Neural progenitor cell (in vitro differentiated cells): ENCODE measurements around the gene COL11A2. TPM values are rescaled to one million over a fixed set of nuclear protein-coding genes. Genes with fewer than 3 reads are reported as not detected.
A peak's percentile ranks its signal among the peaks of the same experiment; 100 is the strongest.

Source experiments
- DNase-seq: peaks from one replicate; pipeline ENCODE4 v3.0.0-alpha.2; 2016; ENCODE audit warnings: low spot score
- H2AFZ ChIP-seq: fragments of 200-600 bp; sonication (generic); replicated peaks from 2 replicates; pipeline ENCODE4 v1.6.1; 2016; ENCODE audit warnings: antibody characterized with exemption
- H3F3A ChIP-seq: fragments of 200-600 bp; sonication (generic); 2 replicates; pipeline ENCODE4 v1.6.1; 2016; ENCODE audit warnings: antibody characterized with exemption, low read depth
- H3K27ac ChIP-seq: fragments of 200-600 bp; sonication (generic); 2 replicates; pipeline ENCODE4 v1.5.1; 2016; ENCODE audit warnings: mild to moderate bottlenecking
- H3K27me3 ChIP-seq: fragments of 200-600 bp; sonication (generic); 2 replicates; pipeline ENCODE4 v1.6.1; 2016; ENCODE audit warnings: mild to moderate bottlenecking, moderate library complexity
- H3K36me3 ChIP-seq: fragments of 200-600 bp; sonication (generic); 2 replicates; pipeline ENCODE4 v1.5.1; 2016
- H3K4me1 ChIP-seq: fragments of 200-600 bp; sonication (generic); 2 replicates; pipeline ENCODE4 v1.6.1; 2016; ENCODE audit warnings: mixed run types
- H3K4me2 ChIP-seq: fragments of 200-600 bp; sonication (generic); 2 replicates; pipeline ENCODE4 v1.6.1; 2016
- H3K4me3 ChIP-seq: fragments of 200-600 bp; sonication (generic); 2 replicates; pipeline ENCODE4 v1.5.1; 2016
- H3K79me2 ChIP-seq: fragments of 200-600 bp; sonication (generic); 2 replicates; pipeline ENCODE4 v1.6.1; 2016; ENCODE audit warnings: low read depth
- H3K9ac ChIP-seq: fragments of 200-600 bp; sonication (generic); 2 replicates; pipeline ENCODE4 v1.6.1; 2016
- H3K9me3 ChIP-seq: fragments of 200-600 bp; sonication (generic); 2 replicates; pipeline ENCODE4 v1.5.1; 2016; ENCODE audit warnings: low read depth
- H4K20me1 ChIP-seq: fragments of 200-600 bp; sonication (generic); 2 replicates; pipeline ENCODE4 v1.6.1; 2016; ENCODE audit warnings: low read depth
- H3K27ac Mint-ChIP-seq: 3 replicates; pipeline ENCODE4 v1.8.0; 2021; ENCODE audit warnings: mixed read lengths
- H3K27me3 Mint-ChIP-seq: 2 replicates; pipeline ENCODE4 v1.8.0; 2022; ENCODE audit warnings: low read depth, mild to moderate bottlenecking, inconsistent platforms, moderate library complexity, mixed read lengths; ENCODE audit not compliant: insufficient read depth
- H3K36me3 Mint-ChIP-seq: 3 replicates; pipeline ENCODE4 v1.8.0; 2021; ENCODE audit warnings: mixed read lengths
- H3K4me1 Mint-ChIP-seq: 3 replicates; pipeline ENCODE4 v1.8.0; 2021; ENCODE audit warnings: mixed read lengths
- H3K4me3 Mint-ChIP-seq: 3 replicates; pipeline ENCODE4 v1.8.0; 2021; ENCODE audit warnings: mild to moderate bottlenecking, moderate library complexity, mixed read lengths
- H3K9me3 Mint-ChIP-seq: 3 replicates; pipeline ENCODE4 v1.8.0; 2020; ENCODE audit warnings: mixed read lengths
- EZH2 ChIP-seq: fragments of 200-600 bp; sonication (generic); IDR thresholded peaks from 2 replicates; pipeline ENCODE4 v1.6.1; 2017; ENCODE audit warnings: antibody characterized with exemption, mild to moderate bottlenecking, moderate library complexity
- EZH2phosphoT487 ChIP-seq: fragments of 200-600 bp; sonication (generic); IDR thresholded peaks from 2 replicates; pipeline ENCODE4 v1.6.1; 2017; ENCODE audit warnings: antibody characterized with exemption
- total RNA-seq: library from RNA; depleted of rRNA; stranded (reverse); fragments of >200 nt; gene quantifications from 2 replicates; pipeline ENCODE4 v1.2.3, GENCODE V29; 2015; ENCODE audit warnings: low replicate concordance
- TF ChIP-seq, protein P1 (sequence below): fragments of 200-600 bp; sonication (generic); IDR thresholded peaks from 2 replicates; pipeline ENCODE4 v1.5.1; 2017; ENCODE audit warnings: antibody characterized with exemption, mild to moderate bottlenecking

The COL11A2 gene
- total RNA-seq, 1 donor from 2014 or later: 0.49 TPM

DNA sequence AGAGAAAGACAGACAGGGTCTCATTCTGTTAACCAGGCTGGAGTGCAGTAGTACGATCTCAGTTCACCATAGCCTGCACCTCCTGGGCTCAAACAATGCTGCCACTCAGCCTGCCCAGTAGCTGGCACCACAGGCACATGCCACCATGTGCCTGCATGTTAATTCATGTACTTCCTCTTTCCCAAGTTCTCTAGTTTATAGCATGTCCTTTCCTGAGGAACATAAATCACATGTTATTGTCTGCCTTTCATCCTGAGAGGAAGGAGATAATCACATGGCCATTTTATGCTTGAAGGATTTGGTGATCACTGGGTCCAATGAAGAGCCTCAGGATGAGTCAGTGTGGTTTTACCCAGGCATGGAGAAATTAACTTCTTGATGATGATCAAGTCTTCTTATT, 47.9 kb downstream of the COL11A2 start:
- no peaks in the 10 kb centered on the region for H3K79me2 ChIP-seq
- H3K36me3 ChIP-seq: no peaks in the 10 kb centered on the region
- H3F3A ChIP-seq: no peaks in the 10 kb centered on the region
- no peaks in the 10 kb centered on the region for H4K20me1 ChIP-seq
- no peaks in the 10 kb centered on the region for H3K4me1 ChIP-seq
- H3K9ac ChIP-seq: no peak overlapping the region
- Mint-ChIP-seq H3K27me3 (peaks cover 10% of the 10 kb centered on the region), H3K4me1 (no peaks in the 10 kb centered on the region), H3K4me3 (no peak overlapping the region), H3K27ac (no peak overlapping the region), H3K9me3 (no peaks in the 10 kb centered on the region), H3K36me3 (no peaks in the 10 kb centered on the region)
- no peak for DNase-seq
- no peak overlapping the region for H3K4me2 ChIP-seq
- no peaks in the 10 kb centered on the region for H3K9me3 ChIP-seq
- no peak overlapping the region for H3K27ac ChIP-seq
- no peak overlapping the region for H2AFZ ChIP-seq
- no peak overlapping the region for H3K4me3 ChIP-seq
- H3K27me3 ChIP-seq: peaks cover 4% of the 10 kb centered on the region
- TF ChIP-seq EZH2 (no peak), EZH2phosphoT487 (no peak)
- TF ChIP-seq, protein P1, sequence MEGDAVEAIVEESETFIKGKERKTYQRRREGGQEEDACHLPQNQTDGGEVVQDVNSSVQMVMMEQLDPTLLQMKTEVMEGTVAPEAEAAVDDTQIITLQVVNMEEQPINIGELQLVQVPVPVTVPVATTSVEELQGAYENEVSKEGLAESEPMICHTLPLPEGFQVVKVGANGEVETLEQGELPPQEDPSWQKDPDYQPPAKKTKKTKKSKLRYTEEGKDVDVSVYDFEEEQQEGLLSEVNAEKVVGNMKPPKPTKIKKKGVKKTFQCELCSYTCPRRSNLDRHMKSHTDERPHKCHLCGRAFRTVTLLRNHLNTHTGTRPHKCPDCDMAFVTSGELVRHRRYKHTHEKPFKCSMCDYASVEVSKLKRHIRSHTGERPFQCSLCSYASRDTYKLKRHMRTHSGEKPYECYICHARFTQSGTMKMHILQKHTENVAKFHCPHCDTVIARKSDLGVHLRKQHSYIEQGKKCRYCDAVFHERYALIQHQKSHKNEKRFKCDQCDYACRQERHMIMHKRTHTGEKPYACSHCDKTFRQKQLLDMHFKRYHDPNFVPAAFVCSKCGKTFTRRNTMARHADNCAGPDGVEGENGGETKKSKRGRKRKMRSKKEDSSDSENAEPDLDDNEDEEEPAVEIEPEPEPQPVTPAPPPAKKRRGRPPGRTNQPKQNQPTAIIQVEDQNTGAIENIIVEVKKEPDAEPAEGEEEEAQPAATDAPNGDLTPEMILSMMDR: no peak

DNA sequence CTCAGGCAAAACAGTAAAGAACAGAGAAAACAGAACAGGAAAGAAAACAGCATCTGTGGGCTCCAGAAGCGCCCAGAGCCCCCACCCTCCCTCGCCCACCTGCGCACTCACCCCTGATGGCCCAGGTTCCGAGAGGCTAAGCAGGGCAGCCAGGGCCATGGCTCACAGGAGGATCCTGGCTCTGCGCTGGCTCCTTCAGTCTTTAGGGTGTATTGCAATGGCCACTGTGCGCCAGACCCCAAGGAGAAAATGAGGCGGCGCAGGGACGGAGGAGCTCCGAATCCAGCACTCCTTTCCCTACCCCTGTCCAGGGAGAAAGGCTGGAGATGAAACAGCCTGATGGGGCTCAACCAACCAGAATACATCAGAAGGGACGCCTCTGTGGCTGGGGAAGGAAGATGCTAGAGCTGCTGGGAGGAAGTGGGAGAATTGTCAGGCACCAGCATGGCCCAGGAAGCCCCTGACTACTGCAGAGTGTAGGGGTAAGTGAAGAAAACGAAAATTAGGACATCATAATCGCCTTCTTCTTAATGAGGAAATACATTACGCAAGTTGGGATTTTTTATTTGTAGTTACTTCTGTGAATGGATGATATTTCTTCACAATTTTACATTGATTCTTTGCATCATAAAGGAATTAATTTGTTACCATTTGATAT, 49.0 kb downstream of the COL11A2 start:
- Mint-ChIP-seq H3K27ac (no peak overlapping the region), H3K4me3 (no peak overlapping the region), H3K27me3 (peaks cover 10% of the 10 kb centered on the region), H3K9me3 (no peaks in the 10 kb centered on the region), H3K4me1 (no peaks in the 10 kb centered on the region), H3K36me3 (no peaks in the 10 kb centered on the region)
- no peaks in the 10 kb centered on the region for H3F3A ChIP-seq
- H3K79me2 ChIP-seq: no peaks in the 10 kb centered on the region
- TF ChIP-seq, protein P1: peak; percentile 16
- no peak for TF ChIP-seq EZH2
- H3K4me1 ChIP-seq: no peaks in the 10 kb centered on the region
- H3K9me3 ChIP-seq: no peaks in the 10 kb centered on the region
- no peak overlapping the region for H3K4me3 ChIP-seq
- no peak overlapping the region for H3K27ac ChIP-seq
- H3K4me2 ChIP-seq: no peak overlapping the region
- H3K27me3 ChIP-seq: no peaks in the 10 kb centered on the region
- H3K9ac ChIP-seq: no peak overlapping the region
- H2AFZ ChIP-seq: no peak overlapping the region
- DNase-seq: no peak
- H4K20me1 ChIP-seq: no peaks in the 10 kb centered on the region
- no peaks in the 10 kb centered on the region for H3K36me3 ChIP-seq

DNA sequence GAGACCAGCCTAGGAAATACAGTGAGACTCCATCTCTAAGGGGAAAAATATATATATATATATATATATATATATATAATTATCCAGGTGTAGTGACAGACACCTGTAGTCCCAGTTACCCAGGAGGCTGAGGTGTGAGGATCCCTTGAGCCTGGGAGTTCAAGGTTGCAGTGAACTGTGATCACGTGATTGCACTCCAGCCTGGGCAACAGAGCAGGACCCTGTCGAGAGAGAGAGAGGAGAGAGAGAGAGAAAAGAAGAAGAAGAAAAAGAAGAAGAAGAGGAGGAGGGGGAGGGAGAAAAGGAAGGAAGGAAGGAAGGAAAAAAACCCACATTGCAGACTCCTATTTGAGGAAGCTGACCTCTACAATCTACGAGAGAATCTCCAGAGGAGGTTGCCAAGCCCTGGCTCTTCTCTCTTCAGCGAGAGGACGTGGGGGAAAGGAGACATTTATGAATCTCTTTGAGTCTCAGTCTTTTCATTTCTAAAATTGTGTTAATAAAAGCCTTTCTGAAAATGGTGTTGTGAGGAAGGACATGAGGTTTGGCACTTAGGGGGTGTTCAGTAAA, 49.7 kb downstream of the COL11A2 start:
- H3K4me1 Mint-ChIP-seq: no peaks in the 10 kb centered on the region
- TF ChIP-seq EZH2phosphoT487: no peak

DNA sequence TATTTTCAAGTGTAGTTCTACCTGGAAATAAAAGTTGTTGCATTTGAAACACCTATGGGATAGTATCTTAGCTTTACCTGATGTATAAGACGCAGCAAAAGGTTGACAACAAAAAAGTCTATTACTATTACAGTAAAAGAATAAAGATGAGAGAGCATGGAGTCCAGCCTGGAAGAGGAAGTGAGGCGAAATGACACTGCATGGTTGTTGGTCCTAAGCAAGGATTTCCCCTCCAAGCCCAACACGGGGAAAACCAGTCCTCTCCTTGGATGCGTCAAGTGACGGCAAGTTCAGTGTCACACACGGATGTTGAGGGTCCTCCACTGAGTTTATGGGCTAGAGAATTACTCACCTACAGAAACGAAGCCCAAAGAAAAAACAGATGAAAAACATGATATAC, 51.7 kb downstream of the COL11A2 start:
- Histone ChIP-seq H3K4me3 (no peak overlapping the region), H3K4me2 (no peak overlapping the region), H3K36me3 (no peaks in the 10 kb centered on the region), H4K20me1 (no peaks in the 10 kb centered on the region), H3K79me2 (no peaks in the 10 kb centered on the region), H3K4me1 (no peaks in the 10 kb centered on the region), H3F3A (no peaks in the 10 kb centered on the region), H3K9me3 (no peaks in the 10 kb centered on the region), H3K9ac (no peak overlapping the region), H3K27ac (no peak overlapping the region), H2AFZ (no peak overlapping the region), H3K27me3 (no peaks in the 10 kb centered on the region)
- DNase-seq: no peak
- no peak overlapping the region for H3K27ac Mint-ChIP-seq
- no peaks in the 10 kb centered on the region for H3K36me3 Mint-ChIP-seq
- TF ChIP-seq EZH2phosphoT487 (no peak), EZH2 (no peak)
- TF ChIP-seq, protein P1: no peak
- H3K9me3 Mint-ChIP-seq: no peaks in the 10 kb centered on the region
- H3K27me3 Mint-ChIP-seq: peaks cover 8% of the 10 kb centered on the region
- no peak overlapping the region for H3K4me3 Mint-ChIP-seq
- peaks cover 4% of the 10 kb centered on the region for H3K4me1 Mint-ChIP-seq

More for the DNA sequence above, 49.7 kb downstream of the COL11A2 start:
- no peaks in the 10 kb centered on the region for H3K36me3 Mint-ChIP-seq
- no peaks in the 10 kb centered on the region for H3K36me3 ChIP-seq
- H4K20me1 ChIP-seq: no peaks in the 10 kb centered on the region
- no peak overlapping the region for H3K9ac ChIP-seq
- no peak overlapping the region for H3K27ac ChIP-seq
- no peaks in the 10 kb centered on the region for H3K79me2 ChIP-seq
- no peak overlapping the region for H3K4me3 ChIP-seq
- no peaks in the 10 kb centered on the region for H3F3A ChIP-seq
- peaks cover 10% of the 10 kb centered on the region for H3K27me3 Mint-ChIP-seq
- H3K4me2 ChIP-seq: no peak overlapping the region
- H3K27ac Mint-ChIP-seq: no peak overlapping the region
- H3K4me1 ChIP-seq: no peaks in the 10 kb centered on the region
- H3K9me3 Mint-ChIP-seq: no peaks in the 10 kb centered on the region
- H3K9me3 ChIP-seq: no peaks in the 10 kb centered on the region
- H3K27me3 ChIP-seq: no peaks in the 10 kb centered on the region
- H3K4me3 Mint-ChIP-seq: no peak overlapping the region
- DNase-seq: no peak
- no peak overlapping the region for H2AFZ ChIP-seq
